ENCODE results near the gene DARS2. TPM values are rescaled to one million over a fixed set of nuclear protein-coding genes. Genes with fewer than 3 reads are reported as not detected.

Gene DARS2
- polyA plus RNA-seq, 3 donors, result 3.2 to 8.2 (median 6.2) TPM

DNA sequence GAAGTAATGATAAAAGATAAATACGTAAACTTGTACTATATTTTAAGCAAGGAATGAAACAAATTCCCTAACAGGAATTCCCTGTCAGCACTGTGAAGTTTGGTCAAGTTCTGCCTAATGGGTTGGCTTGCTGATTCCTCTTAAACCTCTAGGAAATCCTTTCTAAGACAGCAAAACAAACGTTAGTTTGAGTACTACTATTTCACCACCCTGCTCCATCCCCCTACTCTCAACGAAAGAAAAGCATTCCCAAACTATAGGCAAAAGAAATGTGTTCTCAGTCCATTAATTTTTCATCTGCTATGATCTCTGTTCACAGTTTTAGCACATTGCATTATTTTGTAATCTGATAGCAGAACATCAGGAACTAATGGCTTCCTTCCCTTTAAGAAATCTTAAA lies 76.5 kb downstream of the DARS2 start:
- no peaks in the 10 kb centered on the region for H3K79me2 ChIP-seq (ENCODE audit: insufficient read depth, low read length)
- Mint-ChIP-seq H3K36me3 (peaks cover 5 to 10% of the 10 kb centered on the region in 2 donors), H3K27me3 (ENCODE audit: low read depth in 3 of 3) (no peaks in the 10 kb centered on the region), H3K27ac (no peak overlapping the region), H3K9me3 (no peaks in the 10 kb centered on the region), H3K4me1 (peaks cover 6% of the 10 kb centered on the region), H3K4me3 (no peak overlapping the region)
- H4K20me1 ChIP-seq (ENCODE audit: insufficient read depth, low read length), result no peaks in the 10 kb centered on the region
- H3K9ac ChIP-seq (ENCODE audit: insufficient read depth, low read length, poor library complexity, severe bottlenecking), result no peak overlapping the region
- no peaks in the 10 kb centered on the region for H3K27me3 ChIP-seq (ENCODE audit: control insufficient read depth in 2 of 2, insufficient read depth in 2 of 2, low read length in 2 of 2)
- H3K4me3 ChIP-seq (replicated peaks in 1 of 3; ENCODE audit: low read depth in 2 of 3, low read length in 3 of 3), result no peak overlapping the region
- H3K4me2 ChIP-seq (replicated peaks; ENCODE audit: extremely low read depth, low read length, poor library complexity, severe bottlenecking), result no peak overlapping the region
- H3K9me3 ChIP-seq (replicated peaks in 1 of 2; ENCODE audit: control insufficient read depth in 1 of 2, insufficient read depth in 1 of 2, low read length in 2 of 2), result no peaks in the 10 kb centered on the region
- no peaks in the 10 kb centered on the region for H3K36me3 ChIP-seq (replicated peaks in 1 of 2; ENCODE audit: control insufficient read depth in 1 of 2, insufficient read depth in 2 of 2, low read length in 2 of 2)
- TF ChIP-seq, protein P1, sequence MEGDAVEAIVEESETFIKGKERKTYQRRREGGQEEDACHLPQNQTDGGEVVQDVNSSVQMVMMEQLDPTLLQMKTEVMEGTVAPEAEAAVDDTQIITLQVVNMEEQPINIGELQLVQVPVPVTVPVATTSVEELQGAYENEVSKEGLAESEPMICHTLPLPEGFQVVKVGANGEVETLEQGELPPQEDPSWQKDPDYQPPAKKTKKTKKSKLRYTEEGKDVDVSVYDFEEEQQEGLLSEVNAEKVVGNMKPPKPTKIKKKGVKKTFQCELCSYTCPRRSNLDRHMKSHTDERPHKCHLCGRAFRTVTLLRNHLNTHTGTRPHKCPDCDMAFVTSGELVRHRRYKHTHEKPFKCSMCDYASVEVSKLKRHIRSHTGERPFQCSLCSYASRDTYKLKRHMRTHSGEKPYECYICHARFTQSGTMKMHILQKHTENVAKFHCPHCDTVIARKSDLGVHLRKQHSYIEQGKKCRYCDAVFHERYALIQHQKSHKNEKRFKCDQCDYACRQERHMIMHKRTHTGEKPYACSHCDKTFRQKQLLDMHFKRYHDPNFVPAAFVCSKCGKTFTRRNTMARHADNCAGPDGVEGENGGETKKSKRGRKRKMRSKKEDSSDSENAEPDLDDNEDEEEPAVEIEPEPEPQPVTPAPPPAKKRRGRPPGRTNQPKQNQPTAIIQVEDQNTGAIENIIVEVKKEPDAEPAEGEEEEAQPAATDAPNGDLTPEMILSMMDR (IDR thresholded peaks at IDR 0.05), result no peak
- 7% methylated on average over 2 of the region's 3 CpGs for WGBS (ENCODE audit: insufficient coverage)
- no peaks in the 10 kb centered on the region for H3K4me1 ChIP-seq (ENCODE audit: control insufficient read depth in 1 of 2, insufficient read depth in 2 of 2, low read length in 2 of 2)
- H3K27ac ChIP-seq (ENCODE audit: low read depth in 1 of 2, low read length in 2 of 2), result no peak overlapping the region
- no peak for DNase-seq
- intact Hi-C loops (cut with micrococcal nuclease), result no loop called here
- H2AFZ ChIP-seq (ENCODE audit: insufficient read depth, low read depth, low read length, poor library complexity, severe bottlenecking), result no peak overlapping the region

DNA sequence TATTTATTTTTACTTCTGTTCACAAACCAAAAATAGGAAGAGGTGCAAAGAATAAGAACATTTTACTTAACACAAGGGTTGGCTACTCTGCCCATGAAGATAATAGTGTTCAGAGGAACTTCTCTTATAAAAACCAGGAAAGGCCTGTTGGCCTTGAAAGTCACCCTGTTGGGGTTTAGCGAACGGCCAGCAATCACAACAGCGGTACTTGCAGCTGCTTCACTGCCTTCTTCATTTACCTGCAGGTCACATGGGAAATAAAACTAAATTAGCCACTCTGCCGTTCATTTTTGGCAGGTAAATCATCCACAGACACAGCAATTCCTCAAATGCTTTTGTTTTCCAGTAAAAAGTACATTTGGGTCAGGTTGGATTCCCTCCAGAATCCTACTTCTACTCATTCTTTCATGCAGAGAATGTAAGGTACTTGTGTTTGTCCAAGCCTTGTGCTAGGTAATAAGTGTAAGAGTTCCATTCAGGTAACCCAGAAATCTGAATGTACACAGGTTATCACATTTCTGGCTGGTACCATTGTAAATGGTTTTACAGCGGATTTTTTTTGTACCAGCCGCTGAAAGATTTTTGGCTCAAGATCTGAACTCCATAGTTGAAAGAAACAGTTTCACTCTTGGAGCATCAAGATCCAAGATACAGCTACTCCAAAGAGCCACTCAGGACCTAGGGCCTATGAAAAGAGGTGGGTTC lies 79.5 kb downstream of the DARS2 start:
- H3K27me3 ChIP-seq (ENCODE audit: control insufficient read depth in 2 of 2, insufficient read depth in 2 of 2, low read length in 2 of 2), result no peaks in the 10 kb centered on the region
- intact Hi-C loops (cut with micrococcal nuclease), result no loop called here
- WGBS (ENCODE audit: insufficient coverage), result 89% methylated on average over 3 of the region's 6 CpGs
- no peak overlapping the region for H3K4me2 ChIP-seq (replicated peaks; ENCODE audit: extremely low read depth, low read length, poor library complexity, severe bottlenecking)
- H3K4me3 Mint-ChIP-seq, result no peak overlapping the region
- H3K27ac Mint-ChIP-seq, result no peak overlapping the region
- H3K79me2 ChIP-seq (ENCODE audit: insufficient read depth, low read length), result no peaks in the 10 kb centered on the region
- TF ChIP-seq, protein P1 (IDR thresholded peaks at IDR 0.05), result no peak
- H3K9ac ChIP-seq (ENCODE audit: insufficient read depth, low read length, poor library complexity, severe bottlenecking), result no peak overlapping the region
- H4K20me1 ChIP-seq (ENCODE audit: insufficient read depth, low read length), result no peaks in the 10 kb centered on the region
- no peaks in the 10 kb centered on the region for H3K9me3 ChIP-seq (replicated peaks in 1 of 2; ENCODE audit: control insufficient read depth in 1 of 2, insufficient read depth in 1 of 2, low read length in 2 of 2)
- H3K27me3 Mint-ChIP-seq (ENCODE audit: low read depth in 3 of 3), result no peaks in the 10 kb centered on the region
- H3K9me3 Mint-ChIP-seq, result no peaks in the 10 kb centered on the region
- peaks cover 0 to 5% of the 10 kb centered on the region in 2 donors for H3K36me3 Mint-ChIP-seq
- H3K4me1 ChIP-seq (ENCODE audit: control insufficient read depth in 1 of 2, insufficient read depth in 2 of 2, low read length in 2 of 2), result no peaks in the 10 kb centered on the region
- no peak overlapping the region for H2AFZ ChIP-seq (ENCODE audit: insufficient read depth, low read depth, low read length, poor library complexity, severe bottlenecking)
- peaks cover 6% of the 10 kb centered on the region for H3K4me1 Mint-ChIP-seq
- DNase-seq, result no peak
- H3K36me3 ChIP-seq (replicated peaks in 1 of 2; ENCODE audit: control insufficient read depth in 1 of 2, insufficient read depth in 2 of 2, low read length in 2 of 2), result no peaks in the 10 kb centered on the region
- no peak overlapping the region for H3K4me3 ChIP-seq (replicated peaks in 1 of 3; ENCODE audit: low read depth in 2 of 3, low read length in 3 of 3)
- H3K27ac ChIP-seq (ENCODE audit: low read depth in 1 of 2, low read length in 2 of 2), result no peak overlapping the region

Small RNA genes lying within 50 kb of the gene (small RNA-seq; reads per million reads assigned to genes)
- not detected for gene RF00019 (ENCODE audit: insufficient read length, low read depth)

Other genes with a start within 250 kb of the DARS2 start
- gene SLC9C2, start 221.6 kb upstream of the DARS2 start, polyA plus RNA-seq, result not detected
- not detected for gene TEX50, start 189.3 kb upstream of the DARS2 start, polyA plus RNA-seq
- not detected for gene ANKRD45, start 154.8 kb upstream of the DARS2 start, polyA plus RNA-seq
- gene KLHL20, start 109.7 kb upstream of the DARS2 start, polyA plus RNA-seq, result 1 to 10 TPM; 6.5 to 9.4 (median 8.2) TPM
- gene CENPL, start 210 bp downstream of the DARS2 start, polyA plus RNA-seq, result 1 to 10 TPM in 1 of 3 donors, under 1 TPM in 2; 0.49 to 2.6 (median 0.81) TPM
- 100 to 1,000 TPM in 1 of 3 donors, 10 to 100 TPM in 2; 90.4 to 309 (median 92.0) TPM for gene GAS5, start 43.3 kb downstream of the DARS2 start, polyA plus RNA-seq
- gene ZBTB37, start 43.7 kb downstream of the DARS2 start, polyA plus RNA-seq, result 1 to 10 TPM in 1 of 3 donors, under 1 TPM in 2; 0.87 to 4.1 (median 0.91) TPM
- under 1 TPM in 1 of 3 donors, not detected in 2; 0.23 TPM for gene SERPINC1, start 92.7 kb downstream of the DARS2 start, polyA plus RNA-seq
- gene RC3H1, start 197.7 kb downstream of the DARS2 start, polyA plus RNA-seq, result 10 to 100 TPM in 1 of 3 donors, 1 to 10 TPM in 2; 3.8 to 17.3 (median 7.8) TPM

Measured in CD14-positive monocyte (primary cell).